ENCODE data around the gene KRTAP10-3. TPM values are rescaled to one million over a fixed set of nuclear protein-coding genes. Genes with fewer than 3 reads are reported as not detected.
A peak's percentile ranks its signal among the peaks of the same experiment; 100 is the strongest.

KRTAP10-3 gene
- total RNA-seq, 2 experiments from 2014 or later: not detected

- Mint-ChIP-seq H3K36me3 (peaks cover 30% of the 10 kb centered on the region), H3K27ac (no peak overlapping the region), H3K4me1 (peaks cover 29% of the 10 kb centered on the region), H3K9me3 (peaks cover 31% of the 10 kb centered on the region), H3K4me3 (no peak overlapping the region), H3K27me3 (no peaks in the 10 kb centered on the region)
- DNase-seq: no peak
Observed at GRCh38 chr21:44549525-44550211, 8.9 kb downstream of the KRTAP10-3 start.

GRCh38 chr21:44548922-44549321 is 9.7 kb downstream of the KRTAP10-3 start:
- Mint-ChIP-seq H3K4me1 (peaks cover 29% of the 10 kb centered on the region), H3K36me3 (peaks cover 30% of the 10 kb centered on the region), H3K27ac (no peak overlapping the region), H3K27me3 (no peaks in the 10 kb centered on the region), H3K9me3 (peaks cover 31% of the 10 kb centered on the region), H3K4me3 (no peak overlapping the region)
- DNase-seq: no peak

- Mint-ChIP-seq H3K4me1 (peaks cover 29% of the 10 kb centered on the region), H3K4me3 (peak overlapping the region; percentile 26), H3K9me3 (peaks cover 29% of the 10 kb centered on the region), H3K27ac (no peak overlapping the region), H3K27me3 (no peaks in the 10 kb centered on the region), H3K36me3 (peaks cover 29% of the 10 kb centered on the region)
- no peak for DNase-seq
Observed at GRCh38 chr21:44548381-44548780, 10.2 kb downstream of the KRTAP10-3 start.

GRCh38 chr21:44547656-44548331 is 10.8 kb downstream of the KRTAP10-3 start:
- peak overlapping the region; percentile 91 for H3K27ac Mint-ChIP-seq
- H3K4me3 Mint-ChIP-seq: peak overlapping the region; percentile 73
- H3K27me3 Mint-ChIP-seq: no peaks in the 10 kb centered on the region
- peaks cover 24% of the 10 kb centered on the region for H3K36me3 Mint-ChIP-seq
- H3K4me1 Mint-ChIP-seq: peaks cover 29% of the 10 kb centered on the region
- H3K9me3 Mint-ChIP-seq: peaks cover 24% of the 10 kb centered on the region
- DNase-seq: no peak

GRCh38 chr21:44544566-44544965 is 14.0 kb downstream of the KRTAP10-3 start:
- Mint-ChIP-seq H3K4me1 (peaks cover 28% of the 10 kb centered on the region), H3K9me3 (peaks cover 23% of the 10 kb centered on the region), H3K4me3 (no peak overlapping the region), H3K27me3 (no peaks in the 10 kb centered on the region), H3K36me3 (peaks cover 20% of the 10 kb centered on the region), H3K27ac (no peak overlapping the region)
- DNase-seq: no peak

GRCh38 chr21:44542716-44543115 is 15.9 kb downstream of the KRTAP10-3 start:
- peaks cover 16% of the 10 kb centered on the region for H3K36me3 Mint-ChIP-seq
- peaks cover 18% of the 10 kb centered on the region for H3K9me3 Mint-ChIP-seq
- H3K27ac Mint-ChIP-seq: no peak overlapping the region
- H3K27me3 Mint-ChIP-seq: no peaks in the 10 kb centered on the region
- H3K4me3 Mint-ChIP-seq: no peak overlapping the region
- H3K4me1 Mint-ChIP-seq: peaks cover 13% of the 10 kb centered on the region
- DNase-seq: no peak

GRCh38 chr21:44540741-44541288 is 17.8 kb downstream of the KRTAP10-3 start:
- H3K27ac Mint-ChIP-seq: no peak overlapping the region
- H3K27me3 Mint-ChIP-seq: no peaks in the 10 kb centered on the region
- peaks cover 5% of the 10 kb centered on the region for H3K9me3 Mint-ChIP-seq
- peaks cover 1% of the 10 kb centered on the region for H3K36me3 Mint-ChIP-seq
- no peaks in the 10 kb centered on the region for H3K4me1 Mint-ChIP-seq
- no peak for DNase-seq
- no peak overlapping the region for H3K4me3 Mint-ChIP-seq

- no peak for DNase-seq
- Mint-ChIP-seq H3K4me3 (no peak within 1 kb of the TSS), H3K36me3 (no peaks in the 10 kb centered on the region), H3K27me3 (no peaks in the 10 kb centered on the region), H3K27ac (no peak within 1 kb of the TSS), H3K4me1 (no peaks in the 10 kb centered on the region), H3K9me3 (no peaks in the 10 kb centered on the region)
Observed at GRCh38 chr21:44539991-44540666, 18.5 kb downstream of the KRTAP10-3 start, which contains the start of gene KRTAP10-1. Gene KRTAP10-1, minus strand, starts transcription at chr21:44540195. Its CDS starts 45 bp downstream, at chr21:44540150.

- DNase-seq: no peak
- Mint-ChIP-seq H3K4me1 (no peaks in the 10 kb centered on the region), H3K27me3 (no peaks in the 10 kb centered on the region)
Observed at GRCh38 chr21:44539046-44539445, 19.5 kb downstream of the KRTAP10-3 start.

GRCh38 chr21:44537930-44538911 is 20.4 kb downstream of the KRTAP10-3 start:
- Mint-ChIP-seq H3K4me1 (no peaks in the 10 kb centered on the region), H3K27ac (no peak overlapping the region), H3K36me3 (no peaks in the 10 kb centered on the region), H3K9me3 (no peaks in the 10 kb centered on the region), H3K4me3 (no peak overlapping the region), H3K27me3 (no peaks in the 10 kb centered on the region)
- DNase-seq: no peak

More at GRCh38 chr21:44539046-44539445, 19.5 kb downstream of the KRTAP10-3 start:
- Mint-ChIP-seq H3K9me3 (no peaks in the 10 kb centered on the region), H3K36me3 (no peaks in the 10 kb centered on the region), H3K27ac (no peak overlapping the region), H3K4me3 (no peak overlapping the region)

GRCh38 chr21:44535963-44536362 is 22.6 kb downstream of the KRTAP10-3 start:
- no peak overlapping the region for H3K4me3 Mint-ChIP-seq
- DNase-seq: no peak
- no peaks in the 10 kb centered on the region for H3K27me3 Mint-ChIP-seq
- no peak overlapping the region for H3K27ac Mint-ChIP-seq
- no peaks in the 10 kb centered on the region for H3K4me1 Mint-ChIP-seq
- no peaks in the 10 kb centered on the region for H3K9me3 Mint-ChIP-seq
- H3K36me3 Mint-ChIP-seq: no peaks in the 10 kb centered on the region

GRCh38 chr21:44534688-44535087 is 23.9 kb downstream of the KRTAP10-3 start:
- DNase-seq: no peak
- Mint-ChIP-seq H3K4me1 (no peaks in the 10 kb centered on the region), H3K27me3 (no peaks in the 10 kb centered on the region), H3K36me3 (no peaks in the 10 kb centered on the region), H3K4me3 (no peak overlapping the region), H3K27ac (no peak overlapping the region), H3K9me3 (no peaks in the 10 kb centered on the region)

GRCh38 chr21:44533891-44534627 is 24.5 kb downstream of the KRTAP10-3 start:
- Mint-ChIP-seq H3K36me3 (no peaks in the 10 kb centered on the region), H3K4me3 (no peak overlapping the region), H3K9me3 (no peaks in the 10 kb centered on the region)

More at GRCh38 chr21:44533891-44534627, 24.5 kb downstream of the KRTAP10-3 start:
- H3K4me1 Mint-ChIP-seq: no peaks in the 10 kb centered on the region
- DNase-seq: no peak
- no peak overlapping the region for H3K27ac Mint-ChIP-seq
- no peaks in the 10 kb centered on the region for H3K27me3 Mint-ChIP-seq
